IgD-negative memory B cell (primary cell): ENCODE results near the gene UBTD1. TPM values are rescaled to one million over a fixed set of nuclear protein-coding genes. Genes with fewer than 3 reads are reported as not detected.
"Not testable (repeated sequence)": the region's sequence is repeated elsewhere in the genome, so short reads cannot be mapped to it uniquely, and the experiment has no call there.

ENCODE experiments used
- H3K27ac Mint-ChIP-seq, 3 donors: one replicate each; pipeline ENCODE4 v1.8.0; 2020 to 2022; ENCODE audit warnings: mild to moderate bottlenecking in 3 of 3, mixed read lengths in 3 of 3, moderate library complexity in 1 of 3
- H3K27me3 Mint-ChIP-seq: one replicate; pipeline ENCODE4 v1.8.0; 2021; ENCODE audit warnings: mixed read lengths
- H3K36me3 Mint-ChIP-seq: one replicate; pipeline ENCODE4 v1.8.0; 2020; ENCODE audit warnings: mild to moderate bottlenecking, mixed read lengths
- H3K4me1 Mint-ChIP-seq, 3 donors: one replicate each; pipeline ENCODE4 v1.8.0; 2020 to 2022; ENCODE audit warnings: mixed read lengths in 3 of 3, mild to moderate bottlenecking in 1 of 3
- H3K4me3 Mint-ChIP-seq, 4 donors: one replicate each; pipeline ENCODE4 v1.8.0; 2020 to 2022; ENCODE audit warnings: mild to moderate bottlenecking in 4 of 4, mixed read lengths in 4 of 4, moderate library complexity in 3 of 4
- H3K9me3 Mint-ChIP-seq, 3 donors: one replicate each; pipeline ENCODE4 v1.8.0; 2020 to 2021; ENCODE audit warnings: mixed read lengths in 3 of 3, mild to moderate bottlenecking in 1 of 3
- polyA plus RNA-seq: library from polyadenylated mRNA; unstranded; fragments of 300-500 nt; fragmentation: Illumina TruSeq; gene quantifications from one replicate; pipeline ENCODE4 v1.2.3, GENCODE V29; 2021

UBTD1 gene
- polyA plus RNA-seq, 1 donor from 2014 or later, result 1.2 TPM

- no peak overlapping the region for H3K4me3 Mint-ChIP-seq
- no peaks in the 10 kb centered on the region for H3K27me3 Mint-ChIP-seq
- H3K27ac Mint-ChIP-seq, result no peak overlapping the region
- no peaks in the 10 kb centered on the region for H3K36me3 Mint-ChIP-seq
- no peaks in the 10 kb centered on the region for H3K4me1 Mint-ChIP-seq
- no peaks in the 10 kb centered on the region for H3K9me3 Mint-ChIP-seq
These were observed 30.6 kb upstream of the UBTD1 start for GRCh38 chr10:97468162-97468561.

GRCh38 chr10:97468781-97469180, 29.9 kb upstream of the UBTD1 start:
- peak overlapping the region in 1 of 3 donors; percentile 59 for H3K27ac Mint-ChIP-seq
- H3K27me3 Mint-ChIP-seq, H3K4me1 Mint-ChIP-seq, H3K9me3 Mint-ChIP-seq, H3K36me3 Mint-ChIP-seq, H3K4me3 Mint-ChIP-seq: not testable (repeated sequence)

GRCh38 chr10:97474918-97475317, 23.8 kb upstream of the UBTD1 start:
- Mint-ChIP-seq H3K27ac (no peak overlapping the region), H3K9me3 (peaks cover 0 to 3% (median 0%) of the 10 kb centered on the region in 3 donors), H3K36me3 (peaks cover 17% of the 10 kb centered on the region), H3K27me3 (no peaks in the 10 kb centered on the region), H3K4me1 (no peaks in the 10 kb centered on the region), H3K4me3 (no peak overlapping the region)

DNA sequence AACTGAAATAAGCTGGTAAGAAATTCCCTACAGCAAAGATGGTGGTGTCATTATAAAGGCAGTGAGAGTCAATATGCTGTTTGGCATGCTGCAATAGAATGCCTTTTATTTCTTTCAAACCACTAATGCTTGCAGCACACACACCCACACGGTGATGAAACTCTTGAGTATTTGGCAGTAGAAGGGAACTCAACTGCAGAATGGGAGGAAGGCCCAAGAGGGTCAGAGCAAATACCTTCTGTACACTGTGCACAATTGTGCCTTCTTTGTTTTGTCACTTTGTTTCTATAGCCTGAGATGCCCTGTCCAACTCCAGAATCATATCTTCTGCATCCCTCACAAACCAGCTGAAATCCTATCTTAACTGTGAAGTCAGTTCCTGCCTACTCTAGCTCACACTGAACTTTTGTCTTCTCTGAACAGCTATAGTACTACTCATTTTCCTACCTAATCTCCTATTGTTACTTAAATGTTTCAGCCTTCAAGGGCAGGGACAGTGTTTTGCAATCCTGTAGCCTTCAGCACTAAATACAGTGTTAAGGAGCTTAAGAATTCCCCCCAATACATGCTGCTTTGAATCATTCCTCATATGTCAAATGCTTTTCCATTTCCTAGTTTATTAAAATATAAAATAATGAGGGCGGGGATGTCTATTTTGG, 22.7 kb upstream of the UBTD1 start:
- H3K4me3 Mint-ChIP-seq, result no peak overlapping the region
- no peaks in the 10 kb centered on the region for H3K27me3 Mint-ChIP-seq
- H3K9me3 Mint-ChIP-seq, result peaks cover 0 to 3% (median 0%) of the 10 kb centered on the region in 3 donors
- no peaks in the 10 kb centered on the region for H3K4me1 Mint-ChIP-seq
- peaks cover 19% of the 10 kb centered on the region for H3K36me3 Mint-ChIP-seq
- H3K27ac Mint-ChIP-seq, result no peak overlapping the region

DNA sequence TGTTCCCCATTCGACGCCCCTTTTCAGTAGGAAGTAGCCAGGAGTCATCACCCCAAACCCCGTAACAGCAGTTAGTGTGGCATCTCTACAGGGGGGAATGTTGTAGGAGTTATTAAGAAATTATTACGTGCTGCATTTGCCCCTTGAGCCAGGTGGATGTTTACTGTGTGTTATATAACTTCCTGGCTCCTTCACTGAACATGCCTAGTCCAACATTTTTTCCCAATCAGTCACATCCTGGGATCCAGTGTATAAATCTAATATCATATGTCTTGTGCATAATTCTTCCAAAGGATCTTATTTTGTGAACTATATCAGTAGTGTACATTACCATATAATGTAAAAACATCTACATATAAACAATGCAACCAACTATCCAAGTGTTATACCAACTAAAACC, 19.3 kb upstream of the UBTD1 start:
- H3K4me3 Mint-ChIP-seq, H3K9me3 Mint-ChIP-seq, H3K27me3 Mint-ChIP-seq, H3K27ac Mint-ChIP-seq, H3K4me1 Mint-ChIP-seq: not testable (repeated sequence)
- peaks cover 21% of the 10 kb centered on the region for H3K36me3 Mint-ChIP-seq

DNA sequence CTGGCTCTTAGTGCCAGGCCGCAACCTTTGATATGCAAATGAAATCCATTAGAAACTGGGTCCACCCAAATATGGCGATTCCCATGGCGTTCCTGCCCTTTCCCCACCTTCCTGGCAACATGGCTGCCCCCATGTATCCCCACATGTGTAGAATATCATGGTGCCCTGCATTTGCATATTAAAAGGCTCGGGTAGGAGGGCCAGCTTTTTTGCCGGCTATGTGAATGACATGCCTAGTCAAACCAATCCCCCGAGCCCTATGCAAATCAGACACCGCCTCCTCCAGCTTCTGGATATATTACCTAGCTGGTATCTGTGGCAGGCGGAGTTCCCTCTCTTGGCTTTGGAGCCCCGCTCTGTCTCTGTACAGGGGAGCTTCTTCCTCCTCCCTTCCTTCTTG, 18.8 kb upstream of the UBTD1 start:
- peaks cover 0 to 3% (median 0%) of the 10 kb centered on the region in 3 donors for H3K4me1 Mint-ChIP-seq
- H3K27me3 Mint-ChIP-seq, result no peaks in the 10 kb centered on the region
- no peak overlapping the region for H3K4me3 Mint-ChIP-seq
- H3K27ac Mint-ChIP-seq, result no peak overlapping the region
- peaks cover 18% of the 10 kb centered on the region for H3K36me3 Mint-ChIP-seq
- H3K9me3 Mint-ChIP-seq, result peaks cover 0 to 2% (median 0%) of the 10 kb centered on the region in 3 donors

GRCh38 chr10:97481071-97481470, 17.7 kb upstream of the UBTD1 start:
- no peak overlapping the region for H3K4me3 Mint-ChIP-seq
- H3K36me3 Mint-ChIP-seq, result peaks cover 11% of the 10 kb centered on the region
- H3K27ac Mint-ChIP-seq, result no peak overlapping the region
- H3K9me3 Mint-ChIP-seq, result no peaks in the 10 kb centered on the region
- no peaks in the 10 kb centered on the region for H3K27me3 Mint-ChIP-seq
- peaks cover 0 to 3% (median 1%) of the 10 kb centered on the region in 3 donors for H3K4me1 Mint-ChIP-seq

GRCh38 chr10:97482381-97482780, 16.3 kb upstream of the UBTD1 start:
- peaks cover 9% of the 10 kb centered on the region for H3K36me3 Mint-ChIP-seq

GRCh38 chr10:97483506-97483905, 15.2 kb upstream of the UBTD1 start:
- Mint-ChIP-seq H3K9me3 (no peaks in the 10 kb centered on the region), H3K4me1 (peaks cover 1 to 5% (median 2%) of the 10 kb centered on the region in 3 donors), H3K27ac (no peak overlapping the region)

More at GRCh38 chr10:97482381-97482780, 16.3 kb upstream of the UBTD1 start:
- Mint-ChIP-seq H3K27ac (no peak overlapping the region), H3K9me3 (no peaks in the 10 kb centered on the region), H3K4me3 (no peak overlapping the region), H3K4me1 (peaks cover 0 to 5% (median 1%) of the 10 kb centered on the region in 3 donors), H3K27me3 (no peaks in the 10 kb centered on the region)

GRCh38 chr10:97483921-97484320, 14.8 kb upstream of the UBTD1 start:
- H3K4me3 Mint-ChIP-seq, result no peak overlapping the region
- peaks cover 1 to 5% (median 4%) of the 10 kb centered on the region in 3 donors for H3K4me1 Mint-ChIP-seq
- H3K27ac Mint-ChIP-seq, result no peak overlapping the region
- peaks cover 4% of the 10 kb centered on the region for H3K36me3 Mint-ChIP-seq
- no peaks in the 10 kb centered on the region for H3K27me3 Mint-ChIP-seq
- no peaks in the 10 kb centered on the region for H3K9me3 Mint-ChIP-seq

More at GRCh38 chr10:97483506-97483905, 15.2 kb upstream of the UBTD1 start:
- Mint-ChIP-seq H3K36me3 (peaks cover 4% of the 10 kb centered on the region), H3K27me3 (no peaks in the 10 kb centered on the region), H3K4me3 (no peak overlapping the region)

- Mint-ChIP-seq H3K27me3 (no peaks in the 10 kb centered on the region), H3K4me1 (peaks cover 9 to 11% (median 11%) of the 10 kb centered on the region in 3 donors), H3K36me3 (peaks cover 2% of the 10 kb centered on the region), H3K27ac (no peak overlapping the region), H3K4me3 (no peak overlapping the region), H3K9me3 (no peaks in the 10 kb centered on the region)
These were observed 13.0 kb upstream of the UBTD1 start for GRCh38 chr10:97485647-97486281.

DNA sequence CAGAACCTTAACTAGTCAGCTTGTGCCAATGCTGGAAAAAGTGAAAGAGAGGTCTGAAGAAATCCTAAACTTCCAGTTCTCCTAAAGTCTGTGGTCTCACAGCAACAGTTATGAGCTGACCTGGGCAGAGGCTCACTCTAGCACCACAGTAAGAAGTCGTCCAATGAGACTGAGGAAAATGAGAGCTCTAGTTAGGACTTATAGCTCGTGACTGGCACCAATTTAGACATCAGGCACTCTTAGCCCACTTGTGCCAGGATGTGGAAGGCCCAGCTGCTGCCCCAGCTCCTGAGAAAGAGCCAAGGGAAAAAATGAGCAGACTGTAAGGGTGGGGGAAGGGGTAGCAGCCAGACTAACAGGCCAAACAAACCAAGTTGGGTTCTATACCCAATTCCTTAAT, 8.1 kb upstream of the UBTD1 start:
- H3K27me3 Mint-ChIP-seq, result no peaks in the 10 kb centered on the region
- peak overlapping the region in 1 of 3 donors; percentile 55 for H3K27ac Mint-ChIP-seq
- peaks cover 11 to 23% (median 21%) of the 10 kb centered on the region in 3 donors for H3K4me1 Mint-ChIP-seq
- no peaks in the 10 kb centered on the region for H3K36me3 Mint-ChIP-seq
- H3K4me3 Mint-ChIP-seq, result no peak overlapping the region
- H3K9me3 Mint-ChIP-seq, result no peaks in the 10 kb centered on the region

GRCh38 chr10:97494151-97494550, 4.6 kb upstream of the UBTD1 start:
- Mint-ChIP-seq H3K9me3 (no peaks in the 10 kb centered on the region), H3K4me3 (no peak overlapping the region), H3K36me3 (no peaks in the 10 kb centered on the region), H3K4me1 (peaks cover 10 to 34% (median 30%) of the 10 kb centered on the region in 3 donors), H3K27me3 (no peaks in the 10 kb centered on the region), H3K27ac (no peak overlapping the region)

DNA sequence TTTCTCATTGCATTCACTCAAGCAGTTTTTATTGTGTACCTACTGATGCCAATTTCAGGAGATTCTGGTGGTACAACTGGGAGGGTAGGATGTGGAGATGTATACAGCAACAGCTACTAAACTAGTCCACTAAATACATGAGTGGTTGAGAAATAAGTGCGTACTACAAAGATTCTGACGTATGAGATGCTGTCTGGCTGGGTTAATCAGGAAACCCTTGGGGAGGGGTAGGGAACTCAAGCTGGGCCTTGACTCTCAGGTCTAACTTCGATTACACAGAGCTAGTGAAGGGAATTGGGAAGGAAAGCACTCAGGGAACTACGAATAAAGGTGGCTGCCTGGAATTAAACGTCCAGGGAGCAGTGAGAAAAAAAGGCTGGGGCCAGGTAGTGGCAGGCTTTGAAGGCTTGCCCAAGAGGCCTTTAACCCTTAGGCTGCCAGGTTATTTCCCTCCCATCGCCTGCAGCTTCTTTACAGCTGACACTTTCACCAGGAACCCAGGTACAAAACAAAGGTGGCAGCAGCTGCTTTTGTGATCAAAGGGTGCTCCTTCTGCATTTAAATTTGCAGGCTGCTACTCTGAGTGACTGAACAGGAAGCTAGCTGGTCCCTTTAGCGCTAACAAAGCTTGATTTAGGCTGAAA, 3.7 kb upstream of the UBTD1 start:
- H3K4me1 Mint-ChIP-seq, result peaks cover 4 to 34% (median 27%) of the 10 kb centered on the region in 3 donors
- H3K27ac Mint-ChIP-seq, result peak overlapping the region in 2 of 3 donors; percentile 47 to 53
- no peaks in the 10 kb centered on the region for H3K36me3 Mint-ChIP-seq
- H3K9me3 Mint-ChIP-seq, result no peaks in the 10 kb centered on the region
- peaks cover 5% of the 10 kb centered on the region for H3K27me3 Mint-ChIP-seq
- peak overlapping the region in 2 of 4 donors; percentile 25 to 49 for H3K4me3 Mint-ChIP-seq

DNA sequence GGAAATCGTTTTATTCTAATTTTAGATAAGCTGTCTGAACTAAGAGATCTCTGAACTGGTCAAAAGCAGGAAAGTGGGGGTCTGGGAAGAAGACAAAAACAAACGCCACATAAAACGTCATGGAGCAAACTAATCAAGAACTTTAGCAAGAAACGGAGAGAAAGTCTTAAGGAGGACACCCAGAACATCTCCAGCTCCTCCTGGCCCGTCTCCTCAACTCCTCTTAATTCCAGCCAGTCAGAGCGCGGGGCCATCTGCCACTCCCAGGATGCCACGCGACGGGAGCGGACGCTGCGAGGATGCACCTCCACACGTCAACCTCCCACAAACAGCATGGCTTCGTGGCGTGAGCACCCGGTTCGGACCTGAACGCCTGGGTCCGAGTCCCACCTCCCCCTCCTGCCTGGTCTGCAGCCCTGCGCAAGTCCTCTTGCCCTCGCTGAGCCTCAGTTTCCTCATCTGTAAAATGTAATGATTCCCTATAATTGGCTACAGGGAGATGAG, 1.1 kb upstream of the UBTD1 start:
- no peaks in the 10 kb centered on the region for H3K36me3 Mint-ChIP-seq
- H3K27me3 Mint-ChIP-seq, result peaks cover 26% of the 10 kb centered on the region
- peaks cover 4 to 28% (median 20%) of the 10 kb centered on the region in 3 donors for H3K4me1 Mint-ChIP-seq
- peak overlapping the region; percentile 95 to 99 (median 98) for H3K4me3 Mint-ChIP-seq
- peak overlapping the region; percentile 88 to 98 (median 94) for H3K27ac Mint-ChIP-seq
- no peaks in the 10 kb centered on the region for H3K9me3 Mint-ChIP-seq
